DOHH2 (cell line): ENCODE results near the gene THAP11.

ENCODE experiments used
- CTCF ChIP-seq: fragments of 200-600 bp; sonication (generic); IDR thresholded peaks from one replicate; pipeline ENCODE4 v1.5.1; 2014; ENCODE audit warnings: antibody characterized with exemption, mild to moderate bottlenecking, low read depth, low read length; ENCODE audit not compliant: poor library complexity, severe bottlenecking
- EZH2phosphoT487 ChIP-seq: fragments of 200-600 bp; sonication (generic); IDR thresholded peaks from 2 replicates; pipeline ENCODE4 v1.6.1; 2017; ENCODE audit warnings: borderline replicate concordance, mild to moderate bottlenecking, antibody characterized with exemption, low read length, moderate library complexity, mixed read lengths

GRCh38 chr16:67892375-67892774 is 50.3 kb downstream of the THAP11 start:
- no peak for TF ChIP-seq CTCF
- TF ChIP-seq EZH2phosphoT487 = no peak
